ENCODE results near the gene SESN2.

SESN2 gene

GRCh38 chr1:28288487-28288886 lies 29.2 kb downstream of the SESN2 start:
- TF ChIP-seq, protein P1, sequence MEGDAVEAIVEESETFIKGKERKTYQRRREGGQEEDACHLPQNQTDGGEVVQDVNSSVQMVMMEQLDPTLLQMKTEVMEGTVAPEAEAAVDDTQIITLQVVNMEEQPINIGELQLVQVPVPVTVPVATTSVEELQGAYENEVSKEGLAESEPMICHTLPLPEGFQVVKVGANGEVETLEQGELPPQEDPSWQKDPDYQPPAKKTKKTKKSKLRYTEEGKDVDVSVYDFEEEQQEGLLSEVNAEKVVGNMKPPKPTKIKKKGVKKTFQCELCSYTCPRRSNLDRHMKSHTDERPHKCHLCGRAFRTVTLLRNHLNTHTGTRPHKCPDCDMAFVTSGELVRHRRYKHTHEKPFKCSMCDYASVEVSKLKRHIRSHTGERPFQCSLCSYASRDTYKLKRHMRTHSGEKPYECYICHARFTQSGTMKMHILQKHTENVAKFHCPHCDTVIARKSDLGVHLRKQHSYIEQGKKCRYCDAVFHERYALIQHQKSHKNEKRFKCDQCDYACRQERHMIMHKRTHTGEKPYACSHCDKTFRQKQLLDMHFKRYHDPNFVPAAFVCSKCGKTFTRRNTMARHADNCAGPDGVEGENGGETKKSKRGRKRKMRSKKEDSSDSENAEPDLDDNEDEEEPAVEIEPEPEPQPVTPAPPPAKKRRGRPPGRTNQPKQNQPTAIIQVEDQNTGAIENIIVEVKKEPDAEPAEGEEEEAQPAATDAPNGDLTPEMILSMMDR (IDR thresholded peaks at IDR 0.05; ENCODE audit: insufficient read depth, missing control alignments): no peak
- FAIRE-seq: no peak
- DNase-seq (ENCODE audit: insufficient read length, low spot score): no peak

DNA sequence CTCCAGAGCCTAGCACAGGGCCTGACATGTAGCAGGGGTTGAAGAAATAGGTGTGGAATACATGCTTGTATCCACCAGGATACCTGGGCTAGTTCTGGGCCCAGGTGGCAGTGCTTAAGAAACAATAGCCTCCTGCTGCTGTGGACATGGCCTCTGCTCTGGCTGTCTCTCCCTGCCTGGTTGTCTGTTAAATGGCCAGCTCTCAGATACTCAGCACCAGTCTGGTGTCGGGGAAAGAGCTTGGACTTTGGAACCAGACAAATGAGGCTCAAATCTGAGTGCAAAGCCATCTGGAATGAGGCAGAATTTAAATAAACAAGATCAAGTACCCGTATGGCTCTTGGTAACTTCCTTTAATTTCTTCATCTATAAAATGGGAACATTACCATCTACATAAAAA lies 31.5 kb downstream of the SESN2 start:
- TF ChIP-seq, protein P1 (IDR thresholded peaks at IDR 0.05; ENCODE audit: insufficient read depth, missing control alignments): no peak
- FAIRE-seq (no peak), DNase-seq (ENCODE audit: insufficient read length, low spot score) (no peak)

DNA sequence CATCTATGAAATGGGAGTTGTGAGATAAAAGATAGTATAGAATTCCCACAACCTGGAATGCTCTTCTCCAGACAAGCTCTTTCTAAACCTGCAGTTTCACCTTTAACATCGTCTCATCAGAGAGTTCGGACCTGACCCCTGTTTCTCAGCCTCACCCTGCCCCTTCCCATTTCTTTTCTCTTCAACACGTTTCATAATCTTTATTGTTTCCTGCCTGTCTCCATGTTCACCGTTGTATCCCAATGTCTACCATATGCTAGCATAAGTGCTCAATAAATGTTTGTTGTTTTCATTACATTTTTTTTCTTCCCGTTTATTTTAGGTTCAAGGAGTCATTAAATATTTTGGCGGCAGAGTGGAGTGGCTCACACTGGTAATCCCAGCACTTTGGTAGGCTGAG lies 32.4 kb downstream of the SESN2 start:
- DNase-seq (ENCODE audit: insufficient read length, low spot score) (no peak), FAIRE-seq (no peak)
- TF ChIP-seq, protein P1 (IDR thresholded peaks at IDR 0.05; ENCODE audit: insufficient read depth, missing control alignments): no peak

GRCh38 chr1:28295936-28296335 lies 36.6 kb downstream of the SESN2 start:
- DNase-seq (ENCODE audit: insufficient read length, low spot score): no peak

GRCh38 chr1:28296401-28297261 lies 37.3 kb downstream of the SESN2 start:
- FAIRE-seq (no peak), DNase-seq (ENCODE audit: insufficient read length, low spot score) (no peak)
- TF ChIP-seq, protein P1 (IDR thresholded peaks at IDR 0.05; ENCODE audit: insufficient read depth, missing control alignments): no peak

More at GRCh38 chr1:28295936-28296335, 36.6 kb downstream of the SESN2 start:
- FAIRE-seq: no peak
- TF ChIP-seq, protein P1 (IDR thresholded peaks at IDR 0.05; ENCODE audit: insufficient read depth, missing control alignments): no peak

DNA sequence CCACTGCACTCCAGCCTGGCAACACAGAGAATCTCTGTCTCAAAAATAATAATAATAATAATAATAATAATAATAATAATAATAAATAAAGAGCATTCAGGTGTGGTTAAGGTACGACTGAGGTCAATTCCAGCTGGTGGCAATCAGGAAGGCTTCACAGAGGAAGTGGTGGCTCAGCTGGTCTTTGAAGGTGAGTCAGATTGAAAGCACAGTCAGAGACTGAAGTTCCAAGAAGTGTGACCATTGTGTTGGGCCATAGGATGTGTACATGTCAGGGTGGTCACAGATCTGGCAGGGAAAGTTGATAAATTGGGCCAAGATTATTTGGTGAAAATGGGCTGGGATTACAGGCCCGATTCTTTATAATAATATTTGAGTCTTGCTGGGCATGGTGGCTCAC lies 38.5 kb downstream of the SESN2 start:
- DNase-seq (ENCODE audit: insufficient read length, low spot score) (no peak), FAIRE-seq (no peak)
- TF ChIP-seq, protein P1 (IDR thresholded peaks at IDR 0.05; ENCODE audit: insufficient read depth, missing control alignments): no peak

GRCh38 chr1:28298438-28298837 lies 39.1 kb downstream of the SESN2 start:
- DNase-seq (ENCODE audit: insufficient read length, low spot score) (no peak), FAIRE-seq (no peak)

More at GRCh38 chr1:28298438-28298837, 39.1 kb downstream of the SESN2 start:
- TF ChIP-seq, protein P1 (IDR thresholded peaks at IDR 0.05; ENCODE audit: insufficient read depth, missing control alignments): no peak
